ENCODE measurements around the gene INO80C. TPM values are rescaled to one million over a fixed set of nuclear protein-coding genes. Genes with fewer than 3 reads are reported as not detected.

The INO80C gene
- total RNA-seq, 4 donors from 2014 or later: 2.8 to 11.9 (median 7.4) TPM

DNA sequence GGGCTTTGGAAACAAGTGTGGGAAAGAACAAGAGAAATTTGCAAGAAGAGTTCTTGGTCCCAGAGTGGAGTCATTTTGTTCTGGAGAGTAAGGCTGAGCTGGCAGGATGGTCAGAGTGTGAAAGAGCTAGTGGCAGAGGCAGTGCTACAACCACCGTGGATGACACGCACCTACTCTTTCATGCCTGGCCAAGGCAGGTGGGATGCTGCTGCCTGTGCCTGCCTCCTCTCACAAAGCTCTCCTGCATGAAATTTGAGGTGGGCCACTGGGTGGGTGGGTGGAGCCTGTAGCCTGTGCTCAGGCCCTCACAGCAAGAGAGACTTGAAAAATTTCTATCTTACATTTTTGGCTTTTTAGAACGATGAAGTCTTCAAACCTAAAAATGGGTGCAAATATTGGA is 9.4 kb upstream of the INO80C start:
- TF ChIP-seq, protein P1, sequence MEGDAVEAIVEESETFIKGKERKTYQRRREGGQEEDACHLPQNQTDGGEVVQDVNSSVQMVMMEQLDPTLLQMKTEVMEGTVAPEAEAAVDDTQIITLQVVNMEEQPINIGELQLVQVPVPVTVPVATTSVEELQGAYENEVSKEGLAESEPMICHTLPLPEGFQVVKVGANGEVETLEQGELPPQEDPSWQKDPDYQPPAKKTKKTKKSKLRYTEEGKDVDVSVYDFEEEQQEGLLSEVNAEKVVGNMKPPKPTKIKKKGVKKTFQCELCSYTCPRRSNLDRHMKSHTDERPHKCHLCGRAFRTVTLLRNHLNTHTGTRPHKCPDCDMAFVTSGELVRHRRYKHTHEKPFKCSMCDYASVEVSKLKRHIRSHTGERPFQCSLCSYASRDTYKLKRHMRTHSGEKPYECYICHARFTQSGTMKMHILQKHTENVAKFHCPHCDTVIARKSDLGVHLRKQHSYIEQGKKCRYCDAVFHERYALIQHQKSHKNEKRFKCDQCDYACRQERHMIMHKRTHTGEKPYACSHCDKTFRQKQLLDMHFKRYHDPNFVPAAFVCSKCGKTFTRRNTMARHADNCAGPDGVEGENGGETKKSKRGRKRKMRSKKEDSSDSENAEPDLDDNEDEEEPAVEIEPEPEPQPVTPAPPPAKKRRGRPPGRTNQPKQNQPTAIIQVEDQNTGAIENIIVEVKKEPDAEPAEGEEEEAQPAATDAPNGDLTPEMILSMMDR (IDR thresholded peaks at IDR 0.05; ENCODE audit: low read depth): no peak

DNA sequence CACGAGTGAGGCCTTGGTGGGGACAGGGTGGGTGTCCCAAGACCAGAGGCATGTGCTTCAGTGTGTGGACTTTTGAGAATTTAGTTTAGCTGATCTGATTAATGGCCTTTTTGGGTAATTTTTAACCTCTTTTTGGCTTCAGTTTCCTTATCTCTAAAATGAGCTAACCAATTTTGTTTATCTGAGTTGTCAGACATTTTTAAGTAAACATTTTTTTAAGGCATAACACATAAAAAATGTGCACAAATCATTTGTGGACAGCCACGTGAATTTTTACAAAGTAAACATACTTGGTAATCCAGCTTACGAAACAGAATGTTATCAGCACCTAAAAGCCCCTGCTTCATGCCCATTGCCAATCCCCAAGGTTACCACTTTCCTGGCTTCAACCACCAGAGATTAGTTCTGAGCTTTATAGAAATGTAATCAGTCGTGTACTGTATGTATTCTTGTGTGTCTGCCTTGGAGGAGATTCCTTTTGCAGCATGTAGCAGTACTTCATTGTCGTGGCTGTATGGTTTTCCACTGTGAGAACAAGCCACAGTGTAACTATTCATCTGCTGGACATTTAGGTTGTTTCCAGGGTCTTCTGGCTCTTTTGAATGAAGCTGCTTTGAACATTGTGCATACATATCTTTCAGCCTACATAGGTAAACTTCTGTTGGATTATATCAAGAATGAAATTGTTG is 8.4 kb upstream of the INO80C start:
- TF ChIP-seq, protein P1 (IDR thresholded peaks at IDR 0.05; ENCODE audit: low read depth): no peak

DNA sequence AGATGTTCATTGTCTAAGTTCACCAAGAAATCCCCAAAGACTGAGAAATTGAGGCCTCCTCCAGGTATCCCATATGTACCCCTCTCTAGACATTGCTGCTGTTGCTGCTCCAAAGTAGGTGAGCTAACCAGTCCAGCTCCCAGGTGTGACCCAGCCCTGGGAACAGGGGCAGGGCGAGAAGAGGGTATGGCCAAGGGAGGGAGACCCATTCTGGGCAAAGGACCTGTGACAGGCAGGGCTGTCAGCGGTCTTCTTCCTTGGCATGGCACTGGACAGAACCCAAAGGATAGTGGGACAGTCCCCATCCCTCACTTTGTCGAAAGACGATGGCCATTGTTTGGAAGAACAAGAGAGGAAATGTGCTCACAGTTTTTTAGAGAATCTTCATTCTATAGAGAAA is 7.2 kb upstream of the INO80C start:
- TF ChIP-seq, protein P1 (IDR thresholded peaks at IDR 0.05; ENCODE audit: low read depth): no peak

DNA sequence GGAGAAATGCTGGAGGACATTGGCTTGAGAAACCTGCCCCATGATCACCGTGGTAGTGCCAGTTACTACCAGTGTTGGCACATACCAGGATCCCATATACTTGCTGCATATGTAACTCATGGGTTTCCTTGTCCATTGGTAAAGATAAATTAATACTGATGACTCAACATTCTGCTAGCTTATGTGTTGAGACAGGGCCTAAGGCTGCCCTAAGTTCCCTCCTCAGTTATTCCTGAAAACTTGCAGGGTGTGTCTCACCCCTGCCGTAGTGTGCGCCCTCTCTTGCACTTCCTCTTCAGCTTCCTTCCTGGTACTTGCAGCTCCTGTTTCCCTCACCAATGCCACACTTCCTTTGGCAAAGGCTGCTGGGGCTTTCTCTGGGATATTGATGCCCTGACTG is 4.3 kb upstream of the INO80C start:
- TF ChIP-seq, protein P1 (IDR thresholded peaks at IDR 0.05; ENCODE audit: low read depth): no peak

DNA sequence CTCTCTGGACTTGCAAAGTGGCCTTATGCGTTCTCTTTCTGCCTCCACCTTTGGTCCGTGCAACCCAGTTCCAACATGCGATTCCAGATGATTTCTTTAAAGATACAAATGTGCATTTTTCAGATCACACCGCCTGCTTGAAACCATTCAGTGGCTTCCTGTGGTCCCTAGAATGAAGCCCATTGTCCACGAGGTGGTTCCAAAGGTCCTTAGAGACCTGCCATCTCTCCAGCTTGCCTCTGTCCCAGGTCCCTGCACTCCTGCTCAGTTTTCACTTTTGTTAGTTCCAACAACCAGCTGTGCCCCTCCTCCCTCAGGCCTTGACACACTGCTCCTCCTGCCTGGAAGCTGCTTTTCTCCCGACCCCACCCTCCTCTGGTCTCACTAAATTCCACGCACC is 3.6 kb upstream of the INO80C start:
- TF ChIP-seq, protein P1 (IDR thresholded peaks at IDR 0.05; ENCODE audit: low read depth): no peak

DNA sequence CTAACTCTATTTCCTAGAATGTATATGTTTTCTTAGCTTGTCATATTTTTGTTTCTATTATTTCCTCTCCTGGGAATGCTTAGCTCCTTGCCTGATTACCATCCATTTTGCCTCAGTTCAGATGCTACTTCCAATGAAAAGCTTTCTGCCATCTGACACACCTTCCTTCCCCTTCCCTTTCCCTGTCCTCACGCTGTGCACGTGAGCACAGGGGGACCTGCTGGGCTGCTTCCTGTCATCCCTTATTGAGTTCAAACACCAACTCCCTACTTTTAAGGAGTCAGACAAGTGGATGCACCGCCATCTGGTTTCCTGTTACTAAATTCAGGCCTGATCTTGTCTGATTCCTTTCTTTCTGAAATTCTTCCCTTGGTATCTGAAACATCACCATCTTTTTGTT is 2.4 kb upstream of the INO80C start:
- TF ChIP-seq, protein P1 (IDR thresholded peaks at IDR 0.05; ENCODE audit: low read depth): no peak

DNA sequence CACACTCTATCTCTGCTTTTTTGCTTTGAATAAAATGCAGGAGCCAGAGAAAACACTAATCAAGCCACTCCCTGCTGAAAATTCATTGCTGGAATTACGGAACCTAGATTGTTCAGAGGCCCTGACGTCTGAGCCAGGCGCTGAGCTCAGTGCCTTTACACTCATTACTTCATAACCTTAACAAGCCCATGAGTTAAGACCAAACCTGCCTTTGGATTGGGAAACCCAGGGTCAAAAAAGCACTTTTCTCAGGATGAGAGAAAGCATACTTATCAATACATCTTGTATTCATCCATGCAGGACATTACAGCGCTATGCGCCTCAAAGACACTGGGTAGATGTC is 762 bp downstream of the INO80C start:
- TF ChIP-seq, protein P1 (IDR thresholded peaks at IDR 0.05; ENCODE audit: low read depth): no peak

Measured in subcutaneous adipose tissue (tissue), 4 donors.